Spleen (tissue), 11 donors: ENCODE measurements around the gene VSX1. TPM values are rescaled to one million over a fixed set of nuclear protein-coding genes. Genes with fewer than 3 reads are reported as not detected.

ENCODE experiments used
- DNase-seq: peaks from one replicate; pipeline ENCODE4 v3.0.0-alpha.2; 2020
- H3K27ac ChIP-seq, 8 donors: fragments of 200-600 bp; sonication (generic) in 7 of 8; 1 replicate in 4 of 8; 2 replicates in 4 of 8; pipeline versions ENCODE4 v1.5.0 to v1.8.0; 2016 to 2021; ENCODE audit warnings: inconsistent platforms in 4 of 8, mild to moderate bottlenecking in 4 of 8, moderate library complexity in 1 of 8
- H3K27me3 ChIP-seq, 7 donors: fragments of 200-600 bp; sonication (generic) in 6 of 7; replicated peaks in 1 of 7; 1 replicate in 4 of 7; 2 replicates in 3 of 7; pipeline versions ENCODE4 v1.5.0 to v1.8.0; 2016 to 2021; ENCODE audit warnings: inconsistent platforms in 3 of 7, mild to moderate bottlenecking in 1 of 7
- H3K36me3 ChIP-seq, 6 donors: fragments of 200-600 bp; sonication (generic) in 5 of 6; 1 replicate in 4 of 6; 2 replicates in 2 of 6; pipeline versions ENCODE4 v1.5.0 to v1.8.0; 2016 to 2021; ENCODE audit warnings: inconsistent platforms in 2 of 6
- H3K4me1 ChIP-seq, 6 donors: fragments of 200-600 bp; sonication (generic) in 5 of 6; 1 replicate in 3 of 6; 2 replicates in 3 of 6; pipeline versions ENCODE4 v1.5.0 to v1.8.0; 2016 to 2021; ENCODE audit warnings: inconsistent platforms in 3 of 6
- H3K4me3 ChIP-seq, 8 donors: fragments of 200-600 bp; sonication (generic) in 7 of 8; 1 replicate in 4 of 8; 2 replicates in 4 of 8; pipeline versions ENCODE4 v1.5.0 to v1.8.0; 2016 to 2021; ENCODE audit warnings: inconsistent platforms in 4 of 8, mild to moderate bottlenecking in 4 of 8, moderate library complexity in 2 of 8
- H3K9me3 ChIP-seq, 8 donors: fragments of 200-600 bp; sonication (generic) in 7 of 8; 1 replicate in 4 of 8; 2 replicates in 4 of 8; pipeline versions ENCODE4 v1.5.0 to v1.8.0; 2016 to 2021; ENCODE audit warnings: inconsistent platforms in 4 of 8
- POLR2A ChIP-seq, 3 donors: fragments of 450-650 bp; IDR thresholded peaks; one replicate each; pipeline ENCODE4 v1.5.1; 2017; ENCODE audit warnings: antibody characterized with exemption in 3 of 3, mild to moderate bottlenecking in 1 of 3
- POLR2AphosphoS5 ChIP-seq, 3 donors: sonication (generic); formaldehyde crosslinking; IDR thresholded peaks; one replicate each; pipeline ENCODE4 v1.5.1; 2017; ENCODE audit warnings: antibody characterized with exemption in 3 of 3
- WGBS, 5 donors: extraction: QIAGEN DNeasy Blood & Tissue Kit in 3 of 5; methylation state at CpG; one replicate each; pipeline versions ENCODE4 v1.1.5 to v1.1.7; 2013 to 2018; 5-methylcytosine and 5-hydroxymethylcytosine counted together
- intact Hi-C: fragments of 100-400 bp; cut with DNase I; formaldehyde crosslinking; loops from one replicate; pipeline ENCODE4 v1.15.0; 2023; ENCODE audit warnings: low total_unique reads
- polyA plus RNA-seq, 3 donors: library from polyadenylated mRNA; stranded (reverse); fragments of 200-250 nt; gene quantifications; one replicate each; pipeline ENCODE4 v1.2.1, GENCODE V29; 2013
- total RNA-seq, 7 donors: library from RNA; depleted of rRNA in 3 of 7; stranded (reverse); fragments of >200 nt in 3 of 7; fragmentation: NEBNext Ultra II Directional in 4 of 7; extraction: Animal tissue kit (Norgen Biotek cat#: 25700) in 4 of 7; gene quantifications; one replicate each; pipeline versions ENCODE4 v1.1.0 to v1.2.1, GENCODE V29; 2016 to 2021
- TF ChIP-seq, protein P1 (sequence below), 11 experiments: fragments of 200-600 bp in 7 of 11; fragments of 450-650 bp in 4 of 11; sonication (generic) in 4 of 11; IDR thresholded peaks in 8 of 11; conservative IDR thresholded peaks in 3 of 11; 1 replicate in 7 of 11; 2 replicates in 4 of 11; pipeline versions ENCODE4 v1.4.0 to v1.8.0; 2016 to 2021; ENCODE audit warnings: antibody characterized with exemption in 11 of 11, inconsistent platforms in 4 of 11, mild to moderate bottlenecking in 1 of 11
- donor health status: healthy with polysubstance abuse.
- donor health status: DM: no; HTN: no; CAD: no; lungs with moderate emphysema.
- donor health status: DM: no; HTN: no; CAD: no.
- donor health status: Bipolar disorder and iron deficiency.
- donor health status: healthy.
- donor health status: DM: no; HTN: no; CAD: no.
- donor health status: DM: yes; HTN: yes; CAD: no.

The VSX1 gene
- total and polyA plus RNA-seq, 10 donors: not detected

DNA sequence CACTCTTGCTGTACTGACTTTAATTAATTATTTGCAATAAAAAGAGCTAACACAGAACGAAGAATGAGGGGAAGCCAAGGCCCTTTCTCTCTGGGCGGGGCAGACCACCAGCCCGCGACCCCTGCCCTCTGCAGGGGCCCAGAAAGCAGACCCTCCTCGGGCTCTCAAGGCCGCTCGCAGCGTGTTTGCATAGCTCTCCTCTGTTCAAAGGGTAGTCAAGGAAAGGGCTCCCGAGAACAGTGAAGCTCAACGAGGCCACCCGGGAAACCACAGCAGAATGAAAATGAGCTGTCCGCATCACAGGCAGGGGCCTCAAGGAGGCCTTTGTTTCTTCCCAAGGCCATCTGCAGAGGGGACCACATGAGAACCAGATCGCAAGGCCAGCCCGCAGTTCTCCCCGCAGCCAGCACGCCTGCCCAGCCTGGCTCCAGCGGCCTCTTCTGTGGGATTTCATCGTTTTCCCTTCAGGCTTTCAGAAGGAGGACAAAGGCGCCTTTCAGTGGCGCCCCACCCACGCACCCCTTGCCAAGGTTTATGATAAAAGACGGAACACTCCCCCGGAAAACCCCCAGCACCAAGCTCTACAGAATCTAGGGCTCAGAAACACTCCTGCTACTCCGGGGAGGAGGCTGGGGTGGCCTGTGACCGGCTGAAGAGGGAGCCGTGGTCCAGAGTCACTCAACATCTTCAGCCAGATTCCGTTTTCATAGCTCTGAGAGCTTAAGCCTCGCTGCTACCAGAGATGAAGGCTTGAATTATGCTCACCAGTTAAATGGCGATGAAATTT is 49.3 kb downstream of the VSX1 start:
- intact Hi-C loops: no loop called here
- TF ChIP-seq, protein P1, sequence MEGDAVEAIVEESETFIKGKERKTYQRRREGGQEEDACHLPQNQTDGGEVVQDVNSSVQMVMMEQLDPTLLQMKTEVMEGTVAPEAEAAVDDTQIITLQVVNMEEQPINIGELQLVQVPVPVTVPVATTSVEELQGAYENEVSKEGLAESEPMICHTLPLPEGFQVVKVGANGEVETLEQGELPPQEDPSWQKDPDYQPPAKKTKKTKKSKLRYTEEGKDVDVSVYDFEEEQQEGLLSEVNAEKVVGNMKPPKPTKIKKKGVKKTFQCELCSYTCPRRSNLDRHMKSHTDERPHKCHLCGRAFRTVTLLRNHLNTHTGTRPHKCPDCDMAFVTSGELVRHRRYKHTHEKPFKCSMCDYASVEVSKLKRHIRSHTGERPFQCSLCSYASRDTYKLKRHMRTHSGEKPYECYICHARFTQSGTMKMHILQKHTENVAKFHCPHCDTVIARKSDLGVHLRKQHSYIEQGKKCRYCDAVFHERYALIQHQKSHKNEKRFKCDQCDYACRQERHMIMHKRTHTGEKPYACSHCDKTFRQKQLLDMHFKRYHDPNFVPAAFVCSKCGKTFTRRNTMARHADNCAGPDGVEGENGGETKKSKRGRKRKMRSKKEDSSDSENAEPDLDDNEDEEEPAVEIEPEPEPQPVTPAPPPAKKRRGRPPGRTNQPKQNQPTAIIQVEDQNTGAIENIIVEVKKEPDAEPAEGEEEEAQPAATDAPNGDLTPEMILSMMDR (IDR thresholded peaks at IDR 0.05 in 8 of 11, conservative IDR thresholded peaks at IDR 0.05 in 3 of 11): no peak
- TF ChIP-seq POLR2A (IDR thresholded peaks at IDR 0.05) (no peak), POLR2AphosphoS5 (IDR thresholded peaks at IDR 0.05) (peak in 1 of 3 donors; percentile 8)
- DNase-seq: peak; percentile 63
- Histone ChIP-seq H3K4me1 (peaks cover 22 to 72% (median 38%) of the 10 kb centered on the region in 6 donors), H3K9me3 (no peaks in the 10 kb centered on the region), H3K27me3 (no peaks in the 10 kb centered on the region), H3K27ac (peak overlapping the region in 7 of 8 donors; percentile 5 to 47 (median 29)), H3K36me3 (peaks cover 0 to 56% (median 17%) of the 10 kb centered on the region in 6 donors), H3K4me3 (no peak overlapping the region)
- 73 to 88% (median 82%) methylated on average over 29 of the region's 29 CpGs for WGBS, 5 donors

DNA sequence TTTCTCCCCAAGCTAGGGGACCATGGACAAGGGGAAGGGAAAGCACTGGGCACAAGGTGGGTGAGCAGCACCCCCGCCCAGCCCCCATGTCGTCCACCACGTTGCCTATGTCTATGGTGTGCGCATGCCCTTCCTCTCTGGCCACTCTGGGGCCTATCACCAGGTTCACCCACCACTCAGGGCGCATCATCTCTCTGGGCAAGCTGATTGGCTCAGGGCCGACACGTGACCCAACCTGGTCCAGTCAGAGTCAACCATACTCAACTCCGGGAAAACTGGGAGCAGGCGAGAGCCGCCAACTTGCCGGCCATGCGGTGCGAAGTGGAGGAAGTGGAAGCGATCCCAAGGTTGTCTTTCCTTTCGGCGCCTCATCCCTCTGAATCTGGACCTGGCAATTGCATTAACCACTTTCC is 49.9 kb downstream of the VSX1 start:
- no peak for TF ChIP-seq POLR2A (IDR thresholded peaks at IDR 0.05)
- TF ChIP-seq, protein P1 (IDR thresholded peaks at IDR 0.05 in 8 of 11, conservative IDR thresholded peaks at IDR 0.05 in 3 of 11): no peak
- no peak for TF ChIP-seq POLR2AphosphoS5 (IDR thresholded peaks at IDR 0.05)
- H3K4me3 ChIP-seq: no peak overlapping the region
- intact Hi-C loops: no loop called here
- peak overlapping the region in 4 of 8 donors; percentile 28 to 38 (median 33) for H3K27ac ChIP-seq
- DNase-seq: peak; percentile 58
- H3K9me3 ChIP-seq: no peaks in the 10 kb centered on the region
- peaks cover 16 to 71% (median 32%) of the 10 kb centered on the region in 6 donors for H3K4me1 ChIP-seq
- H3K27me3 ChIP-seq: no peaks in the 10 kb centered on the region
- 92 to 97% (median 95%) methylated on average over 11 to 16 of the region's 16 CpGs for WGBS, 5 donors
- H3K36me3 ChIP-seq: peaks cover 0 to 56% (median 17%) of the 10 kb centered on the region in 6 donors

DNA sequence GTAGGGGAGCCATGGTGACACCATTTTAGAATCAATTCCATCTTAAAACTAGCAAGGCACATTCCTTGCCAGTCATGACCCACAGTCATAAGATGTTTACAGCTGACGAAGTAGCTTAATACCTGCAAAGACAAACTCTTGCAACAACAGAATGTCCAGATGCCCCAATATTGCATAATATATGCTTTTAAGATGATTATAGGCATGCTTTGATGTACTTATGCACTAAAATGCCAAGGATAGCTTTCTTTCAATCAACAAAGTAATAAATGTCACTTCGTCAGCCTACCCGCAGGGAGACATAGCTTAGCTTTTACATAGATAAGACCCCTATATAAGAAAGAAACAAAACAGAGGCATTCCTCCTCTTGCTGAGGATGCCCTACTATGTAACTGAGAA is 50.7 kb downstream of the VSX1 start:
- Histone ChIP-seq H3K9me3 (no peaks in the 10 kb centered on the region), H3K27me3 (no peaks in the 10 kb centered on the region), H3K27ac (no peak overlapping the region), H3K4me3 (no peak overlapping the region), H3K4me1 (peaks cover 7 to 67% (median 25%) of the 10 kb centered on the region in 6 donors), H3K36me3 (peaks cover 0 to 63% (median 18%) of the 10 kb centered on the region in 6 donors)
- TF ChIP-seq POLR2A (IDR thresholded peaks at IDR 0.05) (no peak), POLR2AphosphoS5 (IDR thresholded peaks at IDR 0.05) (no peak)
- TF ChIP-seq, protein P1 (IDR thresholded peaks at IDR 0.05 in 8 of 11, conservative IDR thresholded peaks at IDR 0.05 in 3 of 11): no peak
- no peak for DNase-seq
- 76 to 94% (median 87%) methylated on average over 3 of the region's 3 CpGs for WGBS, 5 donors
- intact Hi-C loops: no loop called here

DNA sequence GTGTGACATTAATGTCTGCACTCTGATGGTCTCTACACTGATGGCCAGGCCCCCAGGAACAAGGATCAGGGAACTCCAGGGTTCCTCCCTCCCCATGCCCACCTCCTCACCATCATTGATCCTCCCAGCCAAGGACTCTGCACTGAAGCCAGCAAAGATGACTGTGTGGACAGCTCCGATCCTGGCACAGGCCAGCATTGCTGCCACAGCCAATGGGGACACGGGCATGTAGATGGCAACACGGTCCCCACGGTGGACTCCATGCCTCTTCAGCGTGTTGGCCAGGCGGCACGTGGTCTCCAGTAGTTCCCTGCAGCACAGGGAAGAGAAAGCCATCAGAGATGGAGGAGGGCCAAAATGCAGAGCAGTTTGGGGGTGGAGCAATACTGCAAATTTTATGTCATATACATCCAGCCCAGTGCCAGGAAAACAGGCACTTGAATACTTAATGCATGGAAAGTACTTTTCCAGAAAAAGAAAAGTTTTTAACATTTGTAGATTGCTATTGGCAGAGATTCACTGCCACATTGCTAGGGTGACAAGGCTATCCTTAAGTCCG is 51.2 kb downstream of the VSX1 start:
- no peak overlapping the region for H3K4me3 ChIP-seq
- 94 to 95% (median 94%) methylated on average over 8 of the region's 8 CpGs for WGBS, 5 donors
- H3K36me3 ChIP-seq: peaks cover 0 to 68% (median 19%) of the 10 kb centered on the region in 6 donors
- peaks cover 2 to 67% (median 22%) of the 10 kb centered on the region in 6 donors for H3K4me1 ChIP-seq
- no peaks in the 10 kb centered on the region for H3K9me3 ChIP-seq
- H3K27me3 ChIP-seq: no peaks in the 10 kb centered on the region
- no peak overlapping the region for H3K27ac ChIP-seq
- DNase-seq: peak; percentile 57
- intact Hi-C loops: no loop called here
- no peak for TF ChIP-seq POLR2AphosphoS5 (IDR thresholded peaks at IDR 0.05)
- no peak for TF ChIP-seq POLR2A (IDR thresholded peaks at IDR 0.05)
- TF ChIP-seq, protein P1 (IDR thresholded peaks at IDR 0.05 in 8 of 11, conservative IDR thresholded peaks at IDR 0.05 in 3 of 11): no peak
